Endothelial cell (in vitro differentiated cells): ENCODE data around the gene KRT17. TPM values are rescaled to one million over a fixed set of nuclear protein-coding genes. Genes with fewer than 3 reads are reported as not detected.
"Not testable (repeated sequence)": the region's sequence is repeated elsewhere in the genome, so short reads cannot be mapped to it uniquely, and the experiment has no call there.

ENCODE experiments used
- DNase-seq: peaks from one replicate; pipeline ENCODE4 v3.0.0; 2021; ENCODE audit warnings: low spot score
- H3K27ac Mint-ChIP-seq: one replicate; pipeline ENCODE4 v1.8.0; 2021; ENCODE audit warnings: mixed read lengths, inconsistent platforms; ENCODE audit not compliant: unreplicated experiment
- H3K27me3 Mint-ChIP-seq: one replicate; pipeline ENCODE4 v1.8.0; 2021; ENCODE audit warnings: mild to moderate bottlenecking, moderate library complexity, mixed read lengths, inconsistent platforms; ENCODE audit not compliant: unreplicated experiment
- H3K36me3 Mint-ChIP-seq: one replicate; pipeline ENCODE4 v1.8.0; 2021; ENCODE audit warnings: mild to moderate bottlenecking, low read depth, mixed read lengths, inconsistent platforms; ENCODE audit not compliant: unreplicated experiment
- H3K4me1 Mint-ChIP-seq: one replicate; pipeline ENCODE4 v1.8.0; 2021; ENCODE audit warnings: mild to moderate bottlenecking, mixed read lengths, inconsistent platforms; ENCODE audit not compliant: unreplicated experiment
- H3K4me3 Mint-ChIP-seq: one replicate; pipeline ENCODE4 v1.8.0; 2021; ENCODE audit warnings: mild to moderate bottlenecking, mixed read lengths, inconsistent platforms; ENCODE audit not compliant: unreplicated experiment
- H3K9me3 Mint-ChIP-seq: one replicate; pipeline ENCODE4 v1.8.0; 2021; ENCODE audit warnings: mixed read lengths, inconsistent platforms; ENCODE audit not compliant: unreplicated experiment
- total RNA-seq: library from RNA; stranded (reverse); fragmentation: NEBNext Ultra II Directional; extraction: Animal tissue kit (Norgen Biotek cat#: 25700); gene quantifications from one replicate; pipeline ENCODE4 v1.2.1, GENCODE V29; 2021; ENCODE audit not compliant: unreplicated experiment
- TF ChIP-seq, protein P1 (sequence below): fragments of 200-600 bp; sonication (generic); IDR thresholded peaks from one replicate; pipeline ENCODE4 v1.5.0; 2021; ENCODE audit warnings: antibody characterized with exemption; ENCODE audit not compliant: unreplicated experiment

KRT17 gene
- total RNA-seq, 1 donor from 2014 or later, result not detected

DNA sequence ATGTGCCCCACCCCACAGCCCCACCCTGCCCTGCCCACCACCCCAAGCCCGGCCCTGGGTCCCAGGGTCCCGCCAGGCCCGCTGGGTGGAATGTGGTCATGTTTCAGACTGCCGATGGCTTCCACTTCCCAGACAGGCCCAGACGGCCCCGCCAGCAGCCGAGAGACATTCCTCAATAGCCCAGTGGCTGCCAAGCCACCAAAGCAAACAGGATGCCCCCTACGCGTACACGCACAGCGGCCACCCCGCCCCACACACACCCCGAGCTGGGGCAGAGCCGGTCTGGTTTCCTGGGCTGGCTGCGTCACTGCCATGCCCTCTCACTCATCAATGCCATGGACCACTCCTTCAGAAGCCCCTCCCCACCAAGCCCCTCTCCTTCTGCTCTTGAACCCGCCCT is 1.2 kb upstream of the KRT17 start:
- Mint-ChIP-seq H3K4me1 (peaks cover 2% of the 10 kb centered on the region), H3K36me3 (no peaks in the 10 kb centered on the region), H3K27me3 (peaks cover 14% of the 10 kb centered on the region), H3K4me3 (no peak overlapping the region), H3K27ac (no peak overlapping the region), H3K9me3 (no peaks in the 10 kb centered on the region)
- TF ChIP-seq, protein P1, sequence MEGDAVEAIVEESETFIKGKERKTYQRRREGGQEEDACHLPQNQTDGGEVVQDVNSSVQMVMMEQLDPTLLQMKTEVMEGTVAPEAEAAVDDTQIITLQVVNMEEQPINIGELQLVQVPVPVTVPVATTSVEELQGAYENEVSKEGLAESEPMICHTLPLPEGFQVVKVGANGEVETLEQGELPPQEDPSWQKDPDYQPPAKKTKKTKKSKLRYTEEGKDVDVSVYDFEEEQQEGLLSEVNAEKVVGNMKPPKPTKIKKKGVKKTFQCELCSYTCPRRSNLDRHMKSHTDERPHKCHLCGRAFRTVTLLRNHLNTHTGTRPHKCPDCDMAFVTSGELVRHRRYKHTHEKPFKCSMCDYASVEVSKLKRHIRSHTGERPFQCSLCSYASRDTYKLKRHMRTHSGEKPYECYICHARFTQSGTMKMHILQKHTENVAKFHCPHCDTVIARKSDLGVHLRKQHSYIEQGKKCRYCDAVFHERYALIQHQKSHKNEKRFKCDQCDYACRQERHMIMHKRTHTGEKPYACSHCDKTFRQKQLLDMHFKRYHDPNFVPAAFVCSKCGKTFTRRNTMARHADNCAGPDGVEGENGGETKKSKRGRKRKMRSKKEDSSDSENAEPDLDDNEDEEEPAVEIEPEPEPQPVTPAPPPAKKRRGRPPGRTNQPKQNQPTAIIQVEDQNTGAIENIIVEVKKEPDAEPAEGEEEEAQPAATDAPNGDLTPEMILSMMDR, result no peak
- no peak for DNase-seq

DNA sequence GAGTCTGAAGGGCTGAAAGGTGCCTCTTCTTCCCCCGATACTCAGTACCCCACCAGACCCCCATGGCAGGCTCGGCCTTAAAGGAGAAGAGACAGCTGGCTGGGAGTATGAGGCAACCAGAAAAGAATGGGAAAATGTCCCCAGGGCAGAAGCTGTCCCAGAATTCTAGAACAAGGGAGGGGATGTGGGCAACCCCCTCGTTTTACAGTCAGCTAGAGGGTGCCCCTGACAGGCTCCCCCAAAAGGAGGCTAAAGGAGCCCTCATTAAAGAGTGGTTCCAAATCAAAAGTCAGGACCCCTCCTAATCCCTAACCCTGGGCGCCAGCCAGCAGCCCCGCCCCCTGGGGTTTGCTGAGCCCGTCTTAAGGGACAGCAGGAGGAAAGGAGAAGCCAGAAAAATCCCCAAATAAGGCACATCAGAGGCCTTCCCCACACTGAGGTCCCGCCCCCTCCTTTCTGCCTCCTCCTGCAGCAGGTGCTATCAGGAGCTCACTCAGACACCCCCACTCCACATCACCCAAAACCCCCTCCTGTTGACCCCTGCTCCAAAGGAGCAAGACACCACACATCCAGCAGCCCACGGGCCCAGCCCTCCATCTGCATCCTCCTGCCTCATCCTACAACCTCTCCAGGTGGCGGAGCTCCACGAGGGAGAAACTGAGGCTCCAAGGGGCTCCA is 1.1 kb downstream of the KRT17 start:
- H3K4me1 Mint-ChIP-seq, H3K4me3 Mint-ChIP-seq, H3K36me3 Mint-ChIP-seq, H3K27ac Mint-ChIP-seq, DNase-seq, H3K9me3 Mint-ChIP-seq: not testable (repeated sequence)
- H3K27me3 Mint-ChIP-seq, result peaks cover 14% of the 10 kb centered on the region

DNA sequence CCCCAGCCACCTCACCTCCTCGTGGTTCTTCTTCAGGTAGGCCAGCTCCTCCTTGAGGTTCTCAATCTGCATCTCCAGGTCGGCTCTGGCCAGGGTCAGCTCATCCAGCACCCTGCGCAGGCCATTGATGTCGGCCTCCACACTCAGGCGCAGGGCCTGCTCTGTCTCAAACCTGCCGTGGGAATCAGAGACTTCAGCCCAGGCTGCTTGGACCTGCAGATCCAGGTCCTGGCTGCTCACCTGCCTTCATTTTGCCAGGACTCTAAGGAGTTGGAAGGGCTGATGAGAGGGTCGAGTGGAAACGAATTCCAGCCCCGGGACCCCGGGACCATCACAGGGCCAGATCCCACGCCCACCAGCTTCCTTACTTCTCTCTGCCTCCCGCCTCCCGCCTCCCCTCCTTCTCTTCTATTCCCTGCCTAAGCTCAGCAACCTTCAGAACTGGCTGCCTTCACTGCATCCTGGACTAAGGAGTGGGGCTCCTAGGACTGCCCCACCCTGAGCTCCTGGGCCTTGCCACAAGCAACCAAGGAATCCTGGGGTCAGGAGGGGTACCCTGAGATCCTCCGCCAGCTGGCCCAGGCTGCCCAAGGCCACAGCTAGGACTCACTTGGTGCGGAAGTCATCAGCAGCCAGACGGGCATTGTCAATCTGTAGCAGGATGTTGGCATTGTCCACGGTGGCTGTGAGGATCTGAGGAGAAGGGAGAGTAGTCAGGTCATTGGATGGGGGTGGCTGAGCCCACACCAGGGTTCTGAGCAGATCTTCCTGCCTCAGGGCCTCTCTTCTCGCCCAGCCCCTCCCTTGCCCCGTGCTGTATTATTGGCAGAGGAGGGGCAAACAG is 1.8 kb downstream of the KRT17 start:
- not testable (repeated sequence) for H3K27ac Mint-ChIP-seq, H3K4me1 Mint-ChIP-seq, H3K9me3 Mint-ChIP-seq, DNase-seq, H3K4me3 Mint-ChIP-seq, H3K36me3 Mint-ChIP-seq
- peaks cover 11% of the 10 kb centered on the region for H3K27me3 Mint-ChIP-seq

DNA sequence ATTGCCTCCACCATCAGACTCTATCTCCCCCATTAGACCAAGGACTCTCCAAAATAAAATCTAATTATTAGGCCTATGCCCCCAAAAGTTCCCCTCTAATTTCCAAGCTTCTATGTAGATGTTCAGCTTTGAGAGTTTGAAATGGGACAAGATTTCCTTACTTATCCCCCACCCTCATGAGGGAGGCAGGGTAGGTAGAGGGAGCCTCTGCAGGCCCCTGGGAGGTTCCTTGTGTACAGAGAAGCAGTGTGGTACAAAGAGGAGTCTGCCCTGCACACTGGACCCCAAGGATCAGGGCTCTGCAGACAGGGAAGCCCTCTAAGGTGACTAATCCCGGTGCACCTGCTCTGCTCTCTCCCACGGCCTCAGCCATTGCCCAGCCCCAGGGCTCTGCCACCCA is 2.5 kb downstream of the KRT17 start:
- TF ChIP-seq, protein P1, result no peak
- peaks cover 7% of the 10 kb centered on the region for H3K27me3 Mint-ChIP-seq
- H3K4me3 Mint-ChIP-seq, result no peak overlapping the region
- DNase-seq, result no peak
- no peak overlapping the region for H3K27ac Mint-ChIP-seq
- H3K9me3 Mint-ChIP-seq, result no peaks in the 10 kb centered on the region
- no peaks in the 10 kb centered on the region for H3K36me3 Mint-ChIP-seq
- H3K4me1 Mint-ChIP-seq, result no peaks in the 10 kb centered on the region

DNA sequence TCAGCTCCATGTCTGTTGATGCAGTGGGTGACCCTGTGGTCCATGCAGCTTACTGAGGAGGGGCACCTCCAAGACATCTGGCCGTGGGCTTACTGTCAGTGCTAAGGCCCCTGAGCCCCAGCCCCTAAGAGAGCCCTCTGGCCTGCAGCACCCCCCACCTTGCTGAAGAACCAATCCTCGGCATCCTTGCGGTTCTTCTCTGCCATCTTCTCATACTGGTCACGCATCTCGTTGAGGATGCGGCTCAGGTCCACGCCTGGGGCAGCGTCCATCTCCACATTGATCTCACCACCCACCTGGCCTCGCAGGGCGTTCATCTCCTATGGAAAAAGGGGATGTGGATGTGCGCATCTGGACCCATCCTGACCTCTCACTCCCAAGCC is 2.9 kb downstream of the KRT17 start:
- DNase-seq, H3K4me1 Mint-ChIP-seq, H3K9me3 Mint-ChIP-seq, H3K27ac Mint-ChIP-seq, H3K36me3 Mint-ChIP-seq, H3K4me3 Mint-ChIP-seq, H3K27me3 Mint-ChIP-seq: not testable (repeated sequence)

DNA sequence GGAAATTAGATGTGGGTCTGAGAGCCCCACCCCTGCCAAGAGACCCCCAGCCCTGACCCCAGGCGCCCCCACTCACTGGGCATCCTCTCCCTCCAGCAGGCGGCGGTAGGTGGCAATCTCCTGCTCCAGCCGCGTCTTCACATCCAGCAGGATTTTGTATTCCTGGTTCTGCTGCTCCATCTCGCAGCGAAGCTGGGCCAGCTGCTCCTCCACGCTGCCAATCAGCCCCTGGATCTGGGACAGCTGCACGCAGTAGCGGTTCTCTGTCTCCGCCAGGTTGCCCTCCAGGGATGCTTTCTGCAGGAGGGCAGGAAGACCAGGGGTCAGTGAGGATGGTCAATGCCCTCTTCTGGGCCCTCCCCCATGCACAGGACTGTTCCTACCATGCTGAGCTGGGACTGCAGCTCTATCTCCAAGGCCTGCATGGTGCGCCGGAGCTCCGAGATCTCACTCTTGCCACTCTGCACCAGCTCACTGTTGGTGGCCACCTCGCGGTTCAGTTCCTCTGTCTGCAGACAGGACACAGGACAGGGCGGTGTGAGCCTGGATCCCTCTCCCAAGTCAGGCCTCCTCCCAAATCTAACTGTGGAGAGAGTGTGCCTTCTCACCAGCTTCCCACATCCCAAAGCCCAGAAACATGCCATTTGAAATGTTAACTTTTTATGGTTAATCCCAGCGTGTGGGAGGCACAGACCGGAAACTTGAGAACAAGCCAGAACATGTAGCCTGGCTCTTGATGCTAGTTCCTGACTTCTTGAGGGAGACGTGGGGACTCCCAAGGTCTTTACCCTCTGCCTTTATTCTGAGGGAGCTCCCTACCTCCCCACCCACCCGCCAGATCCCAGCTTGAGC is 3.6 kb downstream of the KRT17 start:
- Mint-ChIP-seq H3K27ac (no peak overlapping the region), H3K4me1 (no peaks in the 10 kb centered on the region), H3K27me3 (peaks cover 8% of the 10 kb centered on the region), H3K4me3 (no peak overlapping the region), H3K36me3 (no peaks in the 10 kb centered on the region), H3K9me3 (no peaks in the 10 kb centered on the region)
- TF ChIP-seq, protein P1, result no peak
- DNase-seq, result no peak

DNA sequence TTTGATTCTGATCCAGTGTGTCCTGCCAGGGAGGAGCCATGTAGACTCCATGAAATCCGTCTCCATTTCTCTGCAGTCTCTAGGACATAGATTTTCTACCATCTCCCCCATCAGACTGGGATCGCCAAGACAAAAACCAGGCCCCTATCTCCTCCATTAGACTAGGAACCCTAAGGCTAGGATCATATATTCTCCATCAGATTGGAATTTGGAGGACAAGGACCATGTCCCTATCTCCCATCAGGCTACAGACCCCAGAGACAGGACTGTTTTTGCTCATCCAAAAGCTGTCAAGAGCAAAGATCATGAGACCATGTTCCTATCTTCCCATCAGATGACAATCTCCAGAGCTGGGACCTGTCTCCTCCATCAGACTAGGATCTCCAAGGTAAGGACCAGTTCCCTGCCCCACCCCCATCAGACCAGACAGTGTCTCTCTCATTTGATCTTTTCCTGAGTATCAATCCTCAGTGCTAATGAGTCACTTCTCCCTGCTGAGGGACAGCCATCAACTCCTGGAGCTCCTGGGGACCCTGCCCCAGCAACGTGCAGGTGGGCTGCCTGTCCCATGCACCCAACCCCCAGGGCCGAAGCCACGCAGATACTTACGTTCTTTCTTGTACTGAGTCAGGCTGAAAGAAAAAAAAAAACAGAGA is 4.3 kb downstream of the KRT17 start:
- H3K27me3 Mint-ChIP-seq, H3K4me1 Mint-ChIP-seq, DNase-seq, H3K27ac Mint-ChIP-seq, H3K36me3 Mint-ChIP-seq, H3K4me3 Mint-ChIP-seq, H3K9me3 Mint-ChIP-seq: not testable (repeated sequence)
